H1 (cell line): Measurements from ENCODE around the gene MBNL1. TPM values are rescaled to one million over a fixed set of nuclear protein-coding genes. Genes with fewer than 3 reads are reported as not detected.

Experiments used
- CBX5 ChIP-seq: fragments of 300-800, 300-1000 bp; sonication (generic); IDR thresholded peaks from 2 replicates; pipeline ENCODE4 v1.7.1; 2016; ENCODE audit warnings: antibody characterized with exemption, low read length, low read depth
- CBX8 ChIP-seq: fragments of 300-800, 300-1000 bp; sonication (generic); IDR thresholded peaks from 2 replicates; pipeline ENCODE4 v1.7.1; 2016; ENCODE audit warnings: low read depth, low read length, borderline replicate concordance
- MAFK ChIP-seq: IDR thresholded peaks from 2 replicates; pipeline ENCODE4 v1.6.1; 2012; ENCODE audit warnings: low read depth, mild to moderate bottlenecking, improper control_type of control experiment, low read length
- RFX5 ChIP-seq: IDR thresholded peaks from 2 replicates; pipeline ENCODE4 v1.6.1; 2011; ENCODE audit warnings: low read depth, low read length, improper control_type of control experiment, borderline replicate concordance
- RXRA ChIP-seq: IDR thresholded peaks from 2 replicates; pipeline ENCODE4 v1.6.1; 2011; ENCODE audit warnings: low read depth, mild to moderate bottlenecking, low read length, moderate library complexity; ENCODE audit not compliant: insufficient read depth
- SP2 ChIP-seq: IDR thresholded peaks from 2 replicates; pipeline ENCODE4 v1.6.1; 2012; ENCODE audit warnings: mild to moderate bottlenecking, low read length, inconsistent platforms
- TCF12 ChIP-seq: IDR thresholded peaks from 2 replicates; pipeline ENCODE4 v1.6.1; 2011; ENCODE audit warnings: low read depth, mild to moderate bottlenecking, low read length
- polyA plus RNA-seq, 7 experiments: library from polyadenylated mRNA; depleted of rRNA in 3 of 7; stranded (reverse) in 5 of 7; unstranded in 2 of 7; fragments of >200 nt in 5 of 7; fragments of 200-250 nt in 2 of 7; gene quantifications; 1 replicate in 5 of 7; 2 replicates in 1 of 7; 4 replicates in 1 of 7; pipeline versions ENCODE4 v1.2.1 to v1.2.3, GENCODE V29; 2011 to 2013; ENCODE audit warnings: missing spikeins in 2 of 7, mixed read lengths in 2 of 7
- total RNA-seq: library from RNA; stranded (reverse); fragmentation: NEBNext Ultra II Directional; extraction: Animal tissue kit (Norgen Biotek cat#: 25700); gene quantifications from 2 replicates; pipeline ENCODE4 v1.2.1, GENCODE V29; 2021

MBNL1 gene
- total and polyA plus RNA-seq, 2 of the 8 experiments (the other 6 are each of a cell fraction or from before 2014, with no cell fraction given) = 5.0 to 16.4 TPM

- TF ChIP-seq RFX5 (no peak), RXRA (no peak), TCF12 (no peak), MAFK (no peak), CBX8 (no peak), CBX5 (no peak), SP2 (no peak)
- TF ChIP-seq, all 59 proteins: peak for 0
These were observed 113.8 kb downstream of the MBNL1 start (continued) for GRCh38 chr3:152382312-152383135.
